ENCODE data around the gene C16orf74.

Gene C16orf74

DNA sequence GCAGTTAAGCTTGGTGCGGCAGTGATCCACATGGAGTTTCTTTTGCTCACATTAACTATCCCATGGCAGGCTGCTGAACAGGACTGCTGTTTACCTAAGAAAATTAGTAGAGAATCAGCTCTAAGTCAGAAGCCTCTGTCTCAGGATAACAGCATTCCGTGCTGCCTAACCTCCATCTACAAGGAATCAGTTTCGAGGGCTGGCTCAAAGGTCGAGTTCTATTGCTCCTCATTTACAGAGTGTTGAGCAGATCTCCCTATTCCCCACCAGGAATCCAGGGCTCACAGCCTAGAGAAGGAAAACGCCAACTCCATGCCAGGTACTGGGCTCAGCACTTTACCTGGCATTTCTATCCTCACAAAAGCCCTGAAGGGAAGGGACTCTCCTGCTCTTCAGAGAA lies 72.1 kb downstream of the C16orf74 start:
- no peak overlapping the region for H3K27ac ChIP-seq (ENCODE audit: insufficient read depth, low read length, poor library complexity, severe bottlenecking)
- H3K27me3 ChIP-seq (replicated peaks; ENCODE audit: control insufficient read depth, insufficient read depth, low read length, poor library complexity, severe bottlenecking), result no peaks in the 10 kb centered on the region
- no peak overlapping the region for H3K4me3 ChIP-seq (ENCODE audit: insufficient read depth, low read depth, low read length, poor library complexity, severe bottlenecking)
- no peaks in the 10 kb centered on the region for H3K9me3 ChIP-seq (ENCODE audit: control insufficient read depth, low read length)
- H3K4me1 ChIP-seq (ENCODE audit: control insufficient read depth, insufficient read depth, low read length, poor library complexity, severe bottlenecking), result no peaks in the 10 kb centered on the region
- DNase-seq, result no peak
- H3K36me3 ChIP-seq (ENCODE audit: control insufficient read depth, insufficient read depth, low read length), result peaks cover 14% of the 10 kb centered on the region

DNA sequence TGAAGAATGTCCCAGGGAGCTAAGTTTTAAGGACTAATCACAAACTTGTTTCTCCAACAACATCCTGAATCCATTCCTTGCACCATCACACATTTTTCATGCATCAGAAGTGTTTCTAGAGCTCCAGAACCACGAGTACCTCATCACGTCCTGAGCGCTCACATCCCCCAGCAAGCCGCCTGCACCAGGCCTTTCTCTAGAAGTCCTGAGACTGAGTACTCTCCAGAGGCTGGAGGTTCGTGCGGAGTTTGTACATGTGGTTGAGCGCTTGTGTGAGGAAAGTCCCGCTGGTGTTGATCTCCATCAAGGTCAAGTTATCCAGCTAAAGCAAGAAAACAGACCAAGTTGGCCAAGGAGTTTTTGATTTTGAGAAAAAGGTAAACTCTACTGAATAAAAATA lies 72.9 kb downstream of the C16orf74 start:
- Histone ChIP-seq H3K27ac (ENCODE audit: insufficient read depth, low read length, poor library complexity, severe bottlenecking) (no peak overlapping the region), H3K9me3 (ENCODE audit: control insufficient read depth, low read length) (no peaks in the 10 kb centered on the region), H3K4me1 (ENCODE audit: control insufficient read depth, insufficient read depth, low read length, poor library complexity, severe bottlenecking) (no peaks in the 10 kb centered on the region), H3K4me3 (ENCODE audit: insufficient read depth, low read depth, low read length, poor library complexity, severe bottlenecking) (no peak overlapping the region), H3K36me3 (ENCODE audit: control insufficient read depth, insufficient read depth, low read length) (peaks cover 15% of the 10 kb centered on the region), H3K27me3 (replicated peaks; ENCODE audit: control insufficient read depth, insufficient read depth, low read length, poor library complexity, severe bottlenecking) (no peaks in the 10 kb centered on the region)
- DNase-seq, result no peak

DNA sequence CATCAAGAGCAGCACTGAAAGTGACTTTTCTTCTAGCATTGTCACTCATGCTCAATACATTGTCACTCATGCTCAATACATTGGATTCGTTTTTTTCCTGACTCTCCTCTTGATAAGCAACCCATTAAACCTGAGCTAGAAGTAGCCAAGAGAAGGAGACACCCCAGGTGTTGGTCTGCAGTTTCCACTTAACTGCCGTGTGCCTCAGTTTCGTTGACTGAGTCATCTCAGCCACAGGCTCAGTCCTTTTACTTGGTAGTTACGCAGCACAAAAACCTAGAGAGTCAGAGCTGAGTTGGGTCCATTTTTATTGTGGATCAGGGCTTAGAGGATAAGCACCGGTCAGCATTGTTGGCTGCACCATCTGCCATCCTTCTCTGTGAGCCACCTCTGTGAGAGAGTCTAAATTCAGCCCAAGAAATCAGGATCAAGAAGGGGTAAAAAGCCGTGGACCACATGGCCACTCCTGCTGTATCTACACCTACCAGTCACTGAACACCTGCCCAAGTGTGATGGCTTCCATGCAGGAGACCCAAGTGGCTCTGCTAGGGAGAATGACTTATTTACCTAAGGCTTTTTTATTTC lies 73.4 kb downstream of the C16orf74 start:
- no peaks in the 10 kb centered on the region for H3K4me1 ChIP-seq (ENCODE audit: control insufficient read depth, insufficient read depth, low read length, poor library complexity, severe bottlenecking)
- peaks cover 20% of the 10 kb centered on the region for H3K36me3 ChIP-seq (ENCODE audit: control insufficient read depth, insufficient read depth, low read length)
- H3K27me3 ChIP-seq (replicated peaks; ENCODE audit: control insufficient read depth, insufficient read depth, low read length, poor library complexity, severe bottlenecking), result no peaks in the 10 kb centered on the region
- DNase-seq, result no peak
- no peaks in the 10 kb centered on the region for H3K9me3 ChIP-seq (ENCODE audit: control insufficient read depth, low read length)
- H3K27ac ChIP-seq (ENCODE audit: insufficient read depth, low read length, poor library complexity, severe bottlenecking), result no peak overlapping the region
- H3K4me3 ChIP-seq (ENCODE audit: insufficient read depth, low read depth, low read length, poor library complexity, severe bottlenecking), result no peak overlapping the region

DNA sequence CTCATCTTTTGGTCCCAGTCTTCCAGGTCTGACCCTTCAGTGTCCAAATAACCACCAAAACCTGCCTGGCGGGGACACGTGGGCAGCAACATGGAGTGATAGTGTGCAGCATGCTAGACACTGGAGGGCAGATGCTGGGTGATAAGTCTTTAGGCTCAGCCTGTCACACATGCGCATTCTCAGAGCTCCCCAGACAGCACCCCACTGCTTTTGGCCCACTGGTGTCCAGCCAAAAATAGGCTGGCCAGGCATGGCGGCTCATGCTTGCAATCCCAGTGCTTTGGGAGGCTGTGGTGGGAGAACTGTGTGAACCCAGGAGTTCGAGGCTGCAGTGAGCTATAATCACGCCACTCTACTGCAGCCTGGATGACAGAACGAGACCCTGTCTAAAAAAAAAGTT lies 74.4 kb downstream of the C16orf74 start:
- H3K4me1 ChIP-seq (ENCODE audit: control insufficient read depth, insufficient read depth, low read length, poor library complexity, severe bottlenecking), result no peaks in the 10 kb centered on the region
- H3K36me3 ChIP-seq (ENCODE audit: control insufficient read depth, insufficient read depth, low read length), result peaks cover 28% of the 10 kb centered on the region
- H3K27ac ChIP-seq (ENCODE audit: insufficient read depth, low read length, poor library complexity, severe bottlenecking), result no peak overlapping the region
- H3K27me3 ChIP-seq (replicated peaks; ENCODE audit: control insufficient read depth, insufficient read depth, low read length, poor library complexity, severe bottlenecking), result no peaks in the 10 kb centered on the region
- no peak overlapping the region for H3K4me3 ChIP-seq (ENCODE audit: insufficient read depth, low read depth, low read length, poor library complexity, severe bottlenecking)
- no peak for DNase-seq
- H3K9me3 ChIP-seq (ENCODE audit: control insufficient read depth, low read length), result no peaks in the 10 kb centered on the region

DNA sequence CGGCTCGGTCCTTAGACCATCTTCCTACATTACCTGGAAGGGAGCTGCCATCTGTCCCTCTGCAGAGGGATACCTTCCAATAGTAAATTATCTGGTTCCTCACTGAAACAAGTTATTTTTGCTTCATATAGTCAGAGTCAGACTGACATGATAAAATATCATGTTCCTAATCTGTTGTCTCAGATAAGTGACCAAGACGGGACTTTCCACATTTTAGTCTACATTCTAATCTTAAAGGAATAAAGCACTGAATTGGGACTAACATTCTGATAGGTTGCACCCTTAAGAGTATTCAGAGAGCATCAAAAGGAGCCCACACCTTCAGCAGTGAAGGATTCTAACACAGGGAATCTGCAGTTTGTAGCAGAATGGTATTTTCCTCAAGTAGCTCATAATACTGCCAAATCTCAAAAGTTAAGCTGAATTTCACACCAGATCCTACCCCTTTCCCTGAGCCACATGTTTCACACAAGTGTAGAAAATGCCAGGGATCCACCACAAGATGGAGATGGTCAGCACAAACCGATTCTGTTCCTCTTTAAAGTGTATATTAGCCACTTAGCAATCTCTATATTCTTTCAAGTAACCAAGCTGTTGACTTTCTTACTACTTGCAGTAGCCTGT lies 75.5 kb downstream of the C16orf74 start:
- H3K27ac ChIP-seq (ENCODE audit: insufficient read depth, low read length, poor library complexity, severe bottlenecking), result no peak overlapping the region
- DNase-seq, result no peak
- H3K36me3 ChIP-seq (ENCODE audit: control insufficient read depth, insufficient read depth, low read length), result peaks cover 37% of the 10 kb centered on the region
- H3K4me1 ChIP-seq (ENCODE audit: control insufficient read depth, insufficient read depth, low read length, poor library complexity, severe bottlenecking), result no peaks in the 10 kb centered on the region
- no peaks in the 10 kb centered on the region for H3K27me3 ChIP-seq (replicated peaks; ENCODE audit: control insufficient read depth, insufficient read depth, low read length, poor library complexity, severe bottlenecking)
- H3K9me3 ChIP-seq (ENCODE audit: control insufficient read depth, low read length), result no peaks in the 10 kb centered on the region
- H3K4me3 ChIP-seq (ENCODE audit: insufficient read depth, low read depth, low read length, poor library complexity, severe bottlenecking), result no peak overlapping the region

DNA sequence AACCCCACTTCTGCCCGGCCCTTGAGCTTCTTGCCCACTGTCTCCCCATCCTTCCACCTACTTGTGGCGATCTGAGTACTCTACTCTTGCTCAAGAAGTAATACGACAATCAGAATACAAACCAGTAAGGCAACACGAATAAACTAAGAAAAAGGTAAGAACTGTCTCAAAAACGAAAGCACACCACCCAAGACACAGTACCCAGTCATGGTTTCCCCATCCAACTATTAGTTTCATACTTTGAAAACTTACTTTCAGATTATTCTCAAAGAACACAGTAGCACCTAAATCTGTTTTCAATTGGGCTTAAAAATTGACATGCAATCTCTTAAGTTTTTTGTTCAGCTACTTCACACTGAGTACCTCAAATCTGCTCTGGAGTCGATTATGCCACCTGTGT lies 76.1 kb downstream of the C16orf74 start:
- H3K36me3 ChIP-seq (ENCODE audit: control insufficient read depth, insufficient read depth, low read length), result peaks cover 41% of the 10 kb centered on the region
- no peak for DNase-seq
- H3K27ac ChIP-seq (ENCODE audit: insufficient read depth, low read length, poor library complexity, severe bottlenecking), result no peak overlapping the region

DNA sequence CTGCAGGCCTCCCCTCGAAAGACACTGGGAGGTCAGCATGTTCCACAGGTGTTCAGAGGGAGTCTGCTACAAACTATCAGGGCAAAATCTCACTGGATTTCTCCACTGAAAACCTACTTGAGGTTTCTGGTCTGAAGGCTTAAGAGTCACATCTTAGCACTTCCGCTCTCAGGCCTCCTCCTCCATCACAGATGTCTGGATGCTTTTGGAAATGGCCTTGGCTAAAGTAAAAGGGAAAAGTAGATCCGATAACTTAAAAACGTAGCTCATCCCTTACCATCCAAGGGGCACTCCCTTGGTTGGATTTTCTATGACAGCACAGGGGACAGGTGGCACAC lies 76.5 kb downstream of the C16orf74 start:
- no peak for DNase-seq
- Histone ChIP-seq H3K4me3 (ENCODE audit: insufficient read depth, low read depth, low read length, poor library complexity, severe bottlenecking) (no peak overlapping the region), H3K27ac (ENCODE audit: insufficient read depth, low read length, poor library complexity, severe bottlenecking) (no peak overlapping the region), H3K27me3 (replicated peaks; ENCODE audit: control insufficient read depth, insufficient read depth, low read length, poor library complexity, severe bottlenecking) (no peaks in the 10 kb centered on the region), H3K4me1 (ENCODE audit: control insufficient read depth, insufficient read depth, low read length, poor library complexity, severe bottlenecking) (no peaks in the 10 kb centered on the region), H3K9me3 (ENCODE audit: control insufficient read depth, low read length) (no peaks in the 10 kb centered on the region), H3K36me3 (ENCODE audit: control insufficient read depth, insufficient read depth, low read length) (peaks cover 46% of the 10 kb centered on the region)

More for the DNA sequence above, 76.1 kb downstream of the C16orf74 start:
- no peak overlapping the region for H3K4me3 ChIP-seq (ENCODE audit: insufficient read depth, low read depth, low read length, poor library complexity, severe bottlenecking)
- H3K9me3 ChIP-seq (ENCODE audit: control insufficient read depth, low read length), result no peaks in the 10 kb centered on the region
- H3K27me3 ChIP-seq (replicated peaks; ENCODE audit: control insufficient read depth, insufficient read depth, low read length, poor library complexity, severe bottlenecking), result no peaks in the 10 kb centered on the region
- no peaks in the 10 kb centered on the region for H3K4me1 ChIP-seq (ENCODE audit: control insufficient read depth, insufficient read depth, low read length, poor library complexity, severe bottlenecking)

DNA sequence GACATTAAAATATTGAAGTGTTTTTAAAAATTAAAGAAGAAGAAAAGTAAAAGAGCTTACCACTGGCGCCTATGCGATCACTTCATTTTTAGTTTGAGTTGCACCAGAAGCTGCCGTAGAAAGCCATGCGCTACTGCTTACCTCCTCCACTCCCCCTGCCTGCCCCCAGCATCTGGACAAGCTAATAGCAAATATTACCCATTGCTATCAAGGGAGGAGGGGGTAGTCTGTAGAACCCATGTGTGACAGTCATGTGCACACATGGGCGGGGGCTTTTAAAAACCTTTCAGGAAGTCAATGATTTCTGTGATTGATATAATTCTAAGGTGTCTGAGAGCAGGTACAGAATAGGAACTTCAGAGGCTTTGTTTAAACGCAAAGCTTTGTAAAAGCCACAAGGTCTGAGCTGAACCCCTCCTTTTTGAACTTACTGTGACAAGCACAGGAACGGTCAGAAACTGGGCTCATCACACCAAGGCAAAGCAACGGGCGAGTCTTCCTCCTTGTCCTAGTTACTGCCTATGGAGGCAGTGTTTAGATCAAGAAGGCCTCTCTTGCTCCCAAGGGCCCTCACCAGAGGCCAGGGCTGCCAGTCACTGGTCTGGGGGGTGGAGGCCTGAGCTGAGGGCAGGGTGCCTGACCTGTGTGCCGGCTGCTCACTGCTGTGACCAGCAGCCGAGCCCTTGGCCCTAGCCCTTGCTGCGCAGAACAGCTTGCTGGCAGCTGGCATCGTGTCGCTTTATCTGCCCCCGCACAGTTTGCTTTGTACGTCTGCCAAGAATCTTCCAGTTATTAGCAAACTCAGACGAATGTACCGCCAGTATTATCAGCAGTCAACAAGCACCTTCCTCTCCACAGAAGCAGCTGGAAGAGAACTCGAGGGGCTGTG lies 77.1 kb downstream of the C16orf74 start:
- H3K4me1 ChIP-seq (ENCODE audit: control insufficient read depth, insufficient read depth, low read length, poor library complexity, severe bottlenecking), result no peaks in the 10 kb centered on the region
- H3K27me3 ChIP-seq (replicated peaks; ENCODE audit: control insufficient read depth, insufficient read depth, low read length, poor library complexity, severe bottlenecking), result no peaks in the 10 kb centered on the region
- H3K36me3 ChIP-seq (ENCODE audit: control insufficient read depth, insufficient read depth, low read length), result peaks cover 48% of the 10 kb centered on the region
- no peak overlapping the region for H3K27ac ChIP-seq (ENCODE audit: insufficient read depth, low read length, poor library complexity, severe bottlenecking)
- H3K9me3 ChIP-seq (ENCODE audit: control insufficient read depth, low read length), result no peaks in the 10 kb centered on the region
- no peak for DNase-seq
- no peak overlapping the region for H3K4me3 ChIP-seq (ENCODE audit: insufficient read depth, low read depth, low read length, poor library complexity, severe bottlenecking)

DNA sequence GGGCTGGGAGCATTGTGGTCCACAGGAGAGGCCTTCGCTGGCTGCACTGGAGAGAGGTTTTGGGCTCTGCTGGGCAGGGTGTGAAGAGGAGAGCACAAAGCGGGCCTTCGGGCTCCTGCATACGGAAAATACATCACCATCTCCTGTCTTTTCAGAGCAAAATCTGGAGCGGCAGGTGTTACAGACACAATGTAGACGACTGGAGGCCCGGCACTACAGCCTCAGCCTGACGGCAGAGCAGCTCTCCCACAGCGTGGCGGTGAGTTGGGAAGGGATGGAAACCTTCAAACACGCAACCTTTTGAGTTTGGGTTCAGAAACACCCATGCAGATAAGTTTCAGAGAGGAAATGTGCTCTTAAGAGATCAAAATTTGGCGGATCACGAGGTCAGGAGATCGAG lies 80.1 kb downstream of the C16orf74 start:
- DNase-seq, result no peak
- H3K4me1 ChIP-seq (ENCODE audit: control insufficient read depth, insufficient read depth, low read length, poor library complexity, severe bottlenecking), result no peaks in the 10 kb centered on the region
- peaks cover 69% of the 10 kb centered on the region for H3K36me3 ChIP-seq (ENCODE audit: control insufficient read depth, insufficient read depth, low read length)
- no peaks in the 10 kb centered on the region for H3K9me3 ChIP-seq (ENCODE audit: control insufficient read depth, low read length)
- H3K27ac ChIP-seq (ENCODE audit: insufficient read depth, low read length, poor library complexity, severe bottlenecking), result no peak overlapping the region
- H3K27me3 ChIP-seq (replicated peaks; ENCODE audit: control insufficient read depth, insufficient read depth, low read length, poor library complexity, severe bottlenecking), result no peaks in the 10 kb centered on the region
- H3K4me3 ChIP-seq (ENCODE audit: insufficient read depth, low read depth, low read length, poor library complexity, severe bottlenecking), result no peak overlapping the region
